Esophagus muscularis mucosa (tissue), 4 donors: ENCODE measurements around the gene FAM216B.

Experiments used
- EP300 ChIP-seq: sonication (generic); formaldehyde crosslinking; IDR thresholded peaks from one replicate; pipeline ENCODE4 v1.6.1; 2017; ENCODE audit warnings: antibody characterized with exemption
- POLR2AphosphoS5 ChIP-seq, 2 donors: sonication (generic); formaldehyde crosslinking; IDR thresholded peaks; one replicate each; pipeline ENCODE4 v1.6.1; 2017; ENCODE audit warnings: antibody characterized with exemption in 2 of 2
- TF ChIP-seq, protein P1 (sequence below), 3 experiments: fragments of 200-600 bp in 2 of 3; fragments of 450-650 bp in 1 of 3; sonication (generic) in 2 of 3; IDR thresholded peaks; one replicate each; pipeline ENCODE4 v1.5.1; 2017 to 2019; ENCODE audit warnings: antibody characterized with exemption in 3 of 3, mild to moderate bottlenecking in 2 of 3, moderate library complexity in 1 of 3

DNA sequence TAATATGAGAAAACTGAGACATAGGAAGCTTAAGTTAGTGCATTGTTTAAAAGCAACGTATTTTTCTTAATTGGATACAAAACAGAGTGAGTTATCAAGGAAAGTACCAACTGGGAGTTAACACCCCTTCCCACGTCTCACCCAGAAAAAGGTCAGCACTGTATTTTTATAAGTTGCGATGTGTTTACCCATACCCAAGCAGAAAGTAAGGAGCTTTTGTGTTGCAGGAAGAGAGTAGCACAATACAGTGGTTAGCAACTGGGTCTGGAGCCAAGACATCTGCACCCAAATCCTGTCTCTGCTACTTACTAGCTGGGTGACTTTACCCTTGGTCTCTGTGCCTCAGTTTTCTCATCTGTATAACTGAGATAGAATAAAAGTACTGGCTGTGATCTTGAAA is 34.3 kb downstream of the FAM216B start:
- TF ChIP-seq POLR2AphosphoS5 (IDR thresholded peaks at IDR 0.05) (no peak), EP300 (no peak)
- TF ChIP-seq, protein P1, sequence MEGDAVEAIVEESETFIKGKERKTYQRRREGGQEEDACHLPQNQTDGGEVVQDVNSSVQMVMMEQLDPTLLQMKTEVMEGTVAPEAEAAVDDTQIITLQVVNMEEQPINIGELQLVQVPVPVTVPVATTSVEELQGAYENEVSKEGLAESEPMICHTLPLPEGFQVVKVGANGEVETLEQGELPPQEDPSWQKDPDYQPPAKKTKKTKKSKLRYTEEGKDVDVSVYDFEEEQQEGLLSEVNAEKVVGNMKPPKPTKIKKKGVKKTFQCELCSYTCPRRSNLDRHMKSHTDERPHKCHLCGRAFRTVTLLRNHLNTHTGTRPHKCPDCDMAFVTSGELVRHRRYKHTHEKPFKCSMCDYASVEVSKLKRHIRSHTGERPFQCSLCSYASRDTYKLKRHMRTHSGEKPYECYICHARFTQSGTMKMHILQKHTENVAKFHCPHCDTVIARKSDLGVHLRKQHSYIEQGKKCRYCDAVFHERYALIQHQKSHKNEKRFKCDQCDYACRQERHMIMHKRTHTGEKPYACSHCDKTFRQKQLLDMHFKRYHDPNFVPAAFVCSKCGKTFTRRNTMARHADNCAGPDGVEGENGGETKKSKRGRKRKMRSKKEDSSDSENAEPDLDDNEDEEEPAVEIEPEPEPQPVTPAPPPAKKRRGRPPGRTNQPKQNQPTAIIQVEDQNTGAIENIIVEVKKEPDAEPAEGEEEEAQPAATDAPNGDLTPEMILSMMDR (IDR thresholded peaks at IDR 0.05), result no peak
